Nephron (organoid): ENCODE results near the gene XRRA1.
A peak's percentile ranks its signal among the peaks of the same experiment; 100 is the strongest.

Experiments used
- H3K27ac Mint-ChIP-seq, 3 experiments: 2 replicates each; pipeline ENCODE4 v1.8.0; 2020; ENCODE audit warnings: mixed read lengths in 3 of 3, mild to moderate bottlenecking in 2 of 3, moderate library complexity in 1 of 3
- H3K27me3 Mint-ChIP-seq: 2 replicates; pipeline ENCODE4 v1.8.0; 2021; ENCODE audit warnings: low read depth, mild to moderate bottlenecking, moderate library complexity, mixed read lengths
- H3K36me3 Mint-ChIP-seq: 2 replicates; pipeline ENCODE4 v1.8.0; 2020; ENCODE audit warnings: low read depth, mixed read lengths
- H3K4me1 Mint-ChIP-seq: 2 replicates; pipeline ENCODE4 v1.8.0; 2020; ENCODE audit warnings: mixed read lengths
- H3K4me3 Mint-ChIP-seq, 3 experiments: 2 replicates each; pipeline ENCODE4 v1.8.0; 2020; ENCODE audit warnings: mild to moderate bottlenecking in 3 of 3, mixed read lengths in 3 of 3, moderate library complexity in 2 of 3
- H3K9me3 Mint-ChIP-seq: 2 replicates; pipeline ENCODE4 v1.8.0; 2020; ENCODE audit warnings: mixed read lengths
- CTCF ChIP-seq, 3 experiments: fragments of 200-600 bp; sonication (generic); IDR thresholded peaks; one replicate each; pipeline ENCODE4 v1.5.0; 2021; ENCODE audit warnings: antibody characterized with exemption in 3 of 3; ENCODE audit not compliant: unreplicated experiment in 3 of 3

XRRA1 gene

DNA sequence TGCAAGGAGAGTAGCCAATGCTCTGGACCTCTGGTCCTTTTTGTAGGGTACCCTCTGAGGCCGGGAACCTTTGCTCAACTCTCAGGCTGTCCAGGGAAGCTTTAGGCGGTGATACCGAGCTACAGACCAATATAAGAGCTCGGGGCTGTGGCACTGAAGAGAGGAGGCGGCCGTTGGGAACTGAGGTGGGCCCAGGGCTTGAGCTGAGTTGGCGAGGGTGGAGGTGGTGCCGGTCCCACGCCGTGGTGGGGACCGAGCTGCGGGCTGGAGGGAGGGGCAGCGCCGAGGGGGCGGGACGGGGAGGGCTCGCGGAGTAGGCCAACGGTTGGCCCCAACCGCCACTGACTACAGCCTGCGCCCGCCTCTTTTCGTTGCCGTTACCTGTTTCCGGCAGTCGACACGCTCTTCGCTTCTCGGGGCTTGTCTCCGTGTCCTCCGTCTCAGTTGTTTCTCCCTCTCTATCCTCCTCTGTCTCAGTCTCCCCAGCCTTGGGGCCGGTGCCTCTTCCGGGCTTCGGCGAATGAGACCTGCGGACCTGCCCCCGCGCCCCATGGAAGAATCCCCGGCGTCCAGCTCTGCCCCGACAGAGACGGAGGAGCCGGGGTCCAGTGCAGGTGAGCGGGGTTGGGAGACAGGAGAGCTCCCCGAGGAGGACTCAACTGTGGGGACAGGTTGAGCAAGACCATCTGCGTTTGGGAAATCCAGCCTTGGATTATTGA, 39.8 kb upstream of the XRRA1 start, which contains the start of gene NEU3:
NEU3 (plus strand) TSS at position 393 of the 719 bp plus-strand sequence; CDS start at position 521, 128 bp downstream.
- Mint-ChIP-seq H3K4me1 (peaks cover 10% of the 10 kb centered on the region), H3K27ac (peak within 1 kb of the TSS; percentile 73 to 85 (median 83)), H3K36me3 (no peaks in the 10 kb centered on the region), H3K9me3 (no peaks in the 10 kb centered on the region), H3K27me3 (no peaks in the 10 kb centered on the region), H3K4me3 (peak within 1 kb of the TSS; percentile 89 to 92 (median 91))
- no peak for TF ChIP-seq CTCF (IDR thresholded peaks at IDR 0.05; ENCODE audit: unreplicated experiment in 3 of 3)

- Mint-ChIP-seq H3K27me3 (no peaks in the 10 kb centered on the region), H3K4me1 (peaks cover 5% of the 10 kb centered on the region), H3K27ac (no peak overlapping the region), H3K9me3 (no peaks in the 10 kb centered on the region), H3K4me3 (no peak overlapping the region), H3K36me3 (peaks cover 13% of the 10 kb centered on the region)
- TF ChIP-seq CTCF (IDR thresholded peaks at IDR 0.05; ENCODE audit: unreplicated experiment in 3 of 3): no peak
These were observed 35.8 kb upstream of the XRRA1 start for GRCh38 chr11:74984730-74985129.

- Mint-ChIP-seq H3K36me3 (peaks cover 18% of the 10 kb centered on the region), H3K4me1 (no peaks in the 10 kb centered on the region), H3K9me3 (no peaks in the 10 kb centered on the region), H3K4me3 (no peak overlapping the region), H3K27me3 (no peaks in the 10 kb centered on the region), H3K27ac (no peak overlapping the region)
- TF ChIP-seq CTCF (IDR thresholded peaks at IDR 0.05; ENCODE audit: unreplicated experiment in 3 of 3): no peak
These were observed 35.2 kb upstream of the XRRA1 start for GRCh38 chr11:74984070-74984469.

GRCh38 chr11:74981888-74982287, 33.0 kb upstream of the XRRA1 start:
- H3K9me3 Mint-ChIP-seq: no peaks in the 10 kb centered on the region
- no peaks in the 10 kb centered on the region for H3K4me1 Mint-ChIP-seq
- no peaks in the 10 kb centered on the region for H3K27me3 Mint-ChIP-seq
- no peak for TF ChIP-seq CTCF (IDR thresholded peaks at IDR 0.05; ENCODE audit: unreplicated experiment in 3 of 3)
- no peak overlapping the region for H3K27ac Mint-ChIP-seq
- H3K36me3 Mint-ChIP-seq: peaks cover 25% of the 10 kb centered on the region
- H3K4me3 Mint-ChIP-seq: no peak overlapping the region

DNA sequence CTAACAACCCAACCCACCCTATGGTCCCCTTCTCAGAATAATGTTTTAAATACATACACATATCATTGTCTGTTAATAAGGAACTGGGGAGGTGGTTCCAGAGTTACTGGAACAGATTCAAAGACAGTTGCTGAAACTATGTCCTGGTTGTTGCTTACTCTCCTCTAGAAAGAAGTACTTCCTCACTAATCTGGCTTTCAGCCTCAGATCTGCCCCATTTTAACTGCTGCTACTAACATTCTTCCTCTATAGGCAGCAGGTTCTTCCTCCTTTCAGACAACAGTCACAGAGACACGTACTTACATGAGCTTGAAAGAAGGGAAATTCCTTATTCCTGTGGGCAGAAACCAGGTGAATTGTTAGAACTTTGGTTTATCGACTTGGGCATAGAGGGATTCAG, 31.7 kb upstream of the XRRA1 start:
- H3K27ac Mint-ChIP-seq: no peak overlapping the region
- peaks cover 31% of the 10 kb centered on the region for H3K36me3 Mint-ChIP-seq
- H3K27me3 Mint-ChIP-seq: no peaks in the 10 kb centered on the region
- TF ChIP-seq CTCF (IDR thresholded peaks at IDR 0.05; ENCODE audit: unreplicated experiment in 3 of 3): no peak
- no peak overlapping the region for H3K4me3 Mint-ChIP-seq
- H3K9me3 Mint-ChIP-seq: no peaks in the 10 kb centered on the region
- no peaks in the 10 kb centered on the region for H3K4me1 Mint-ChIP-seq

GRCh38 chr11:74978041-74978440, 29.1 kb upstream of the XRRA1 start:
- H3K4me3 Mint-ChIP-seq: no peak overlapping the region
- TF ChIP-seq CTCF (IDR thresholded peaks at IDR 0.05; ENCODE audit: unreplicated experiment in 3 of 3): no peak
- no peaks in the 10 kb centered on the region for H3K9me3 Mint-ChIP-seq
- peaks cover 54% of the 10 kb centered on the region for H3K36me3 Mint-ChIP-seq
- no peaks in the 10 kb centered on the region for H3K27me3 Mint-ChIP-seq
- H3K27ac Mint-ChIP-seq: no peak overlapping the region
- no peaks in the 10 kb centered on the region for H3K4me1 Mint-ChIP-seq
